HEK293 (cell line): ENCODE results near the gene MBD3L5.

Experiments used
- PRDM1 ChIP-seq: fragments of 450-650 bp; formaldehyde crosslinking; IDR thresholded peaks from 2 replicates; pipeline ENCODE4; 2016; ENCODE audit warnings: missing biosample characterization, missing genetic modification characterization
- TRIM28 ChIP-seq: IDR thresholded peaks from 2 replicates; pipeline ENCODE4 v1.6.1; 2011; ENCODE audit warnings: low read length, control low read depth, borderline replicate concordance
- YY1 ChIP-seq: fragments of 450-650 bp; formaldehyde crosslinking; IDR thresholded peaks from 2 replicates; pipeline ENCODE4 v1.5.1; 2018; ENCODE audit warnings: missing biosample characterization, missing genetic modification characterization
- ZNF510 ChIP-seq: fragments of 450-650 bp; formaldehyde crosslinking; IDR thresholded peaks from 2 replicates; pipeline ENCODE4 v1.5.1; 2018; ENCODE audit warnings: mild to moderate bottlenecking, missing genetic modification characterization, missing biosample characterization; ENCODE audit not compliant: insufficient replicate concordance
- ZNF670 ChIP-seq: fragments of 450-650 bp; formaldehyde crosslinking; IDR thresholded peaks from 2 replicates; pipeline ENCODE4 v1.5.1; 2016; ENCODE audit warnings: missing biosample characterization, missing genetic modification characterization, low read depth
- ZNF768 ChIP-seq: fragments of 450-650 bp; formaldehyde crosslinking; IDR thresholded peaks from 2 replicates; pipeline ENCODE4 v1.5.1; 2018; ENCODE audit warnings: missing biosample characterization, mild to moderate bottlenecking, missing genetic modification characterization
- ZXDB ChIP-seq: fragments of 450-650 bp; formaldehyde crosslinking; IDR thresholded peaks from 2 replicates; pipeline ENCODE4 v1.5.1; 2016; ENCODE audit warnings: missing biosample characterization, missing genetic modification characterization
- TF ChIP-seq, protein P1 (sequence below): fragments of 450-650 bp; formaldehyde crosslinking; IDR thresholded peaks from 2 replicates; pipeline ENCODE4 v1.5.1; 2017; ENCODE audit warnings: missing biosample characterization, missing genetic modification characterization
- TF ChIP-seq, protein P2 (sequence below): fragments of 450-650 bp; formaldehyde crosslinking; IDR thresholded peaks from 2 replicates; pipeline ENCODE4 v1.5.1; 2016; ENCODE audit warnings: missing biosample characterization, missing genetic modification characterization
- TF ChIP-seq, protein P3 (sequence below): IDR thresholded peaks from 2 replicates; pipeline ENCODE4 v1.6.1; 2011; ENCODE audit warnings: mild to moderate bottlenecking, low read depth, low read length, borderline replicate concordance
- TF ChIP-seq, protein P4 (sequence below): fragments of 450-650 bp; formaldehyde crosslinking; IDR thresholded peaks from 2 replicates; pipeline ENCODE4 v1.5.1; 2016; ENCODE audit warnings: missing biosample characterization, missing genetic modification characterization
- TF ChIP-seq, protein P5 (sequence below): fragments of 450-650 bp; formaldehyde crosslinking; IDR thresholded peaks from 2 replicates; pipeline ENCODE4 v1.5.1; 2016; ENCODE audit warnings: missing biosample characterization, missing genetic modification characterization
- TF ChIP-seq, protein P6 (sequence below): fragments of 450-650 bp; formaldehyde crosslinking; IDR thresholded peaks from 2 replicates; pipeline ENCODE4 v1.5.1; 2016; ENCODE audit warnings: missing biosample characterization, missing genetic modification characterization
- TF ChIP-seq, protein P7 (sequence below): fragments of 450-650 bp; formaldehyde crosslinking; IDR thresholded peaks from 2 replicates; pipeline ENCODE4 v1.5.1; 2017; ENCODE audit warnings: missing biosample characterization, missing genetic modification characterization

DNA sequence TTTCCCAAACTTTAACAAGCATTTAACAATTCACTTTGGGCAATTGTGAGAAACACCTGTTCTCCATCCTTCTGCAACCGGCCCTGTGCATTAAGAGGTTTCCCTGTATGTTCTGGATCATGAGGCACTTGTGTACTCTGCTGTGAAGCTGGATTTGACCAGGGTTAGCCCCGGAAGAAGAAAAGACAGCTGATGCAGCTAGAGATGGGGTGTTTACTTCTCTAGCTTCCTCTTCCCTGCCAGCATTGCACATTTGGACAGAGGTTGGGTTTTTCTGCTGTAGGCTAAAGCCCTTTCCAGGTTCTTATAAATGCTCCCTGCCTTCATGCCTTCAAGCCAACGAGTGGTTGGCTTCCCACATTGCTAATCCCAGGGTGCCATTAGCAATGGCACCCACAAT lies 30.0 kb upstream of the MBD3L5 start:
- TF ChIP-seq TRIM28 (no peak), ZNF670 (tag by site-specific recombination) (no peak), ZNF768 (tag by site-specific recombination) (no peak), YY1 (no peak), ZXDB (tag by site-specific recombination) (no peak), ZNF510 (no peak), PRDM1 (tag by site-specific recombination) (no peak)
- TF ChIP-seq, protein P1, sequence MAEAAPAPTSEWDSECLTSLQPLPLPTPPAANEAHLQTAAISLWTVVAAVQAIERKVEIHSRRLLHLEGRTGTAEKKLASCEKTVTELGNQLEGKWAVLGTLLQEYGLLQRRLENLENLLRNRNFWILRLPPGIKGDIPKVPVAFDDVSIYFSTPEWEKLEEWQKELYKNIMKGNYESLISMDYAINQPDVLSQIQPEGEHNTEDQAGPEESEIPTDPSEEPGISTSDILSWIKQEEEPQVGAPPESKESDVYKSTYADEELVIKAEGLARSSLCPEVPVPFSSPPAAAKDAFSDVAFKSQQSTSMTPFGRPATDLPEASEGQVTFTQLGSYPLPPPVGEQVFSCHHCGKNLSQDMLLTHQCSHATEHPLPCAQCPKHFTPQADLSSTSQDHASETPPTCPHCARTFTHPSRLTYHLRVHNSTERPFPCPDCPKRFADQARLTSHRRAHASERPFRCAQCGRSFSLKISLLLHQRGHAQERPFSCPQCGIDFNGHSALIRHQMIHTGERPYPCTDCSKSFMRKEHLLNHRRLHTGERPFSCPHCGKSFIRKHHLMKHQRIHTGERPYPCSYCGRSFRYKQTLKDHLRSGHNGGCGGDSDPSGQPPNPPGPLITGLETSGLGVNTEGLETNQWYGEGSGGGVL (tag by site-specific recombination), result no peak
- TF ChIP-seq, protein P2, sequence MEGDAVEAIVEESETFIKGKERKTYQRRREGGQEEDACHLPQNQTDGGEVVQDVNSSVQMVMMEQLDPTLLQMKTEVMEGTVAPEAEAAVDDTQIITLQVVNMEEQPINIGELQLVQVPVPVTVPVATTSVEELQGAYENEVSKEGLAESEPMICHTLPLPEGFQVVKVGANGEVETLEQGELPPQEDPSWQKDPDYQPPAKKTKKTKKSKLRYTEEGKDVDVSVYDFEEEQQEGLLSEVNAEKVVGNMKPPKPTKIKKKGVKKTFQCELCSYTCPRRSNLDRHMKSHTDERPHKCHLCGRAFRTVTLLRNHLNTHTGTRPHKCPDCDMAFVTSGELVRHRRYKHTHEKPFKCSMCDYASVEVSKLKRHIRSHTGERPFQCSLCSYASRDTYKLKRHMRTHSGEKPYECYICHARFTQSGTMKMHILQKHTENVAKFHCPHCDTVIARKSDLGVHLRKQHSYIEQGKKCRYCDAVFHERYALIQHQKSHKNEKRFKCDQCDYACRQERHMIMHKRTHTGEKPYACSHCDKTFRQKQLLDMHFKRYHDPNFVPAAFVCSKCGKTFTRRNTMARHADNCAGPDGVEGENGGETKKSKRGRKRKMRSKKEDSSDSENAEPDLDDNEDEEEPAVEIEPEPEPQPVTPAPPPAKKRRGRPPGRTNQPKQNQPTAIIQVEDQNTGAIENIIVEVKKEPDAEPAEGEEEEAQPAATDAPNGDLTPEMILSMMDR (tag by site-specific recombination), result no peak
- TF ChIP-seq, protein P3, sequence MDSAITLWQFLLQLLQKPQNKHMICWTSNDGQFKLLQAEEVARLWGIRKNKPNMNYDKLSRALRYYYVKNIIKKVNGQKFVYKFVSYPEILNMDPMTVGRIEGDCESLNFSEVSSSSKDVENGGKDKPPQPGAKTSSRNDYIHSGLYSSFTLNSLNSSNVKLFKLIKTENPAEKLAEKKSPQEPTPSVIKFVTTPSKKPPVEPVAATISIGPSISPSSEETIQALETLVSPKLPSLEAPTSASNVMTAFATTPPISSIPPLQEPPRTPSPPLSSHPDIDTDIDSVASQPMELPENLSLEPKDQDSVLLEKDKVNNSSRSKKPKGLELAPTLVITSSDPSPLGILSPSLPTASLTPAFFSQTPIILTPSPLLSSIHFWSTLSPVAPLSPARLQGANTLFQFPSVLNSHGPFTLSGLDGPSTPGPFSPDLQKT, result no peak
- TF ChIP-seq, protein P4, sequence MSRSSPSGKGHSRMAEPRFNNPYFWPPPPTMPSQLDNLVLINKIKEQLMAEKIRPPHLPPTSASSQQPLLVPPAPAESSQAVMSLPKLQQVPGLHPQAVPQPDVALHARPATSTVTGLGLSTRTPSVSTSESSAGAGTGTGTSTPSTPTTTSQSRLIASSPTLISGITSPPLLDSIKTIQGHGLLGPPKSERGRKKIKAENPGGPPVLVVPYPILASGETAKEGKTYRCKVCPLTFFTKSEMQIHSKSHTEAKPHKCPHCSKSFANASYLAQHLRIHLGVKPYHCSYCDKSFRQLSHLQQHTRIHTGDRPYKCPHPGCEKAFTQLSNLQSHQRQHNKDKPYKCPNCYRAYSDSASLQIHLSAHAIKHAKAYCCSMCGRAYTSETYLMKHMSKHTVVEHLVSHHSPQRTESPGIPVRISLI, result no peak
- TF ChIP-seq, protein P5, sequence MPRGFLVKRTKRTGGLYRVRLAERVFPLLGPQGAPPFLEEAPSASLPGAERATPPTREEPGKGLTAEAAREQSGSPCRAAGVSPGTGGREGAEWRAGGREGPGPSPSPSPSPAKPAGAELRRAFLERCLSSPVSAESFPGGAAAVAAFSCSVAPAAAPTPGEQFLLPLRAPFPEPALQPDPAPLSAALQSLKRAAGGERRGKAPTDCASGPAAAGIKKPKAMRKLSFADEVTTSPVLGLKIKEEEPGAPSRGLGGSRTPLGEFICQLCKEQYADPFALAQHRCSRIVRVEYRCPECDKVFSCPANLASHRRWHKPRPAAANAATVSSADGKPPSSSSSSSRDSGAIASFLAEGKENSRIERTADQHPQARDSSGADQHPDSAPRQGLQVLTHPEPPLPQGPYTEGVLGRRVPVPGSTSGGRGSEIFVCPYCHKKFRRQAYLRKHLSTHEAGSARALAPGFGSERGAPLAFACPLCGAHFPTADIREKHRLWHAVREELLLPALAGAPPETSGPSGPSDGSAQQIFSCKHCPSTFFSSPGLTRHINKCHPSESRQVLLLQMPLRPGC (tag by site-specific recombination), result no peak
- TF ChIP-seq, protein P6, sequence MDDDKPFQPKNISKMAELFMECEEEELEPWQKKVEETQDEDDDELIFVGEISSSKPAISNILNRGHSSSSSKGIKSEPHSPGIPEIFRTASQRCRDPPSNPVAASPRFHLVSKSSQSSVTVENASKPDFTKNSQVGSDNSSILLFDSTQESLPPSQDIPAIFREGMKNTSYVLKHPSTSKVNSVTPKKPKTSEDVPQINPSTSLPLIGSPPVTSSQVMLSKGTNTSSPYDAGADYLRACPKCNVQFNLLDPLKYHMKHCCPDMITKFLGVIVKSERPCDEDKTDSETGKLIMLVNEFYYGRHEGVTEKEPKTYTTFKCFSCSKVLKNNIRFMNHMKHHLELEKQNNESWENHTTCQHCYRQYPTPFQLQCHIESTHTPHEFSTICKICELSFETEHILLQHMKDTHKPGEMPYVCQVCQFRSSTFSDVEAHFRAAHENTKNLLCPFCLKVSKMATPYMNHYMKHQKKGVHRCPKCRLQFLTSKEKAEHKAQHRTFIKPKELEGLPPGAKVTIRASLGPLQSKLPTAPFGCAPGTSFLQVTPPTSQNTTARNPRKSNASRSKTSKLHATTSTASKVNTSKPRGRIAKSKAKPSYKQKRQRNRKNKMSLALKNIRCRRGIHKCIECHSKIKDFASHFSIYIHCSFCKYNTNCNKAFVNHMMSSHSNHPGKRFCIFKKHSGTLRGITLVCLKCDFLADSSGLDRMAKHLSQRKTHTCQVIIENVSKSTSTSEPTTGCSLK (tag by site-specific recombination), result no peak
- TF ChIP-seq, protein P7, sequence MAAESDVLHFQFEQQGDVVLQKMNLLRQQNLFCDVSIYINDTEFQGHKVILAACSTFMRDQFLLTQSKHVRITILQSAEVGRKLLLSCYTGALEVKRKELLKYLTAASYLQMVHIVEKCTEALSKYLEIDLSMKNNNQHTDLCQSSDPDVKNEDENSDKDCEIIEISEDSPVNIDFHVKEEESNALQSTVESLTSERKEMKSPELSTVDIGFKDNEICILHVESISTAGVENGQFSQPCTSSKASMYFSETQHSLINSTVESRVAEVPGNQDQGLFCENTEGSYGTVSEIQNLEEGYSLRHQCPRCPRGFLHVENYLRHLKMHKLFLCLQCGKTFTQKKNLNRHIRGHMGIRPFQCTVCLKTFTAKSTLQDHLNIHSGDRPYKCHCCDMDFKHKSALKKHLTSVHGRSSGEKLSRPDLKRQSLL (tag by site-specific recombination), result no peak
